Stomach (tissue), 4 donors: ENCODE measurements around the gene KCNK7.

Experiments
- CTCF ChIP-seq, 7 experiments: fragments of 450-650 bp in 4 of 7; fragments of 200-600 bp in 3 of 7; sonication (generic) in 3 of 7; IDR thresholded peaks; one replicate each; pipeline ENCODE4 v1.5.1; 2016 to 2019; ENCODE audit warnings: antibody characterized with exemption in 7 of 7, control low read depth in 2 of 7, mild to moderate bottlenecking in 1 of 7
- EP300 ChIP-seq: sonication (generic); formaldehyde crosslinking; IDR thresholded peaks from one replicate; pipeline ENCODE4 v1.6.1; 2017; ENCODE audit warnings: antibody characterized with exemption

- TF ChIP-seq CTCF (IDR thresholded peaks at IDR 0.05) (no peak), EP300 (no peak)
Observed at GRCh38 chr11:65571420-65571819, 24.2 kb downstream of the KCNK7 start.
